Erythroblast (primary cell): ENCODE data around the gene LINS1.

Experiments used
- GATA1 ChIP-seq: IDR thresholded peaks from 2 replicates; pipeline ENCODE4 v1.6.1; 2011; ENCODE audit warnings: low read depth, mild to moderate bottlenecking, control low read depth, low read length, moderate library complexity
- POLR2A ChIP-seq: IDR thresholded peaks from 2 replicates; pipeline ENCODE4 v1.6.1; 2011; ENCODE audit warnings: mild to moderate bottlenecking, low read length

DNA sequence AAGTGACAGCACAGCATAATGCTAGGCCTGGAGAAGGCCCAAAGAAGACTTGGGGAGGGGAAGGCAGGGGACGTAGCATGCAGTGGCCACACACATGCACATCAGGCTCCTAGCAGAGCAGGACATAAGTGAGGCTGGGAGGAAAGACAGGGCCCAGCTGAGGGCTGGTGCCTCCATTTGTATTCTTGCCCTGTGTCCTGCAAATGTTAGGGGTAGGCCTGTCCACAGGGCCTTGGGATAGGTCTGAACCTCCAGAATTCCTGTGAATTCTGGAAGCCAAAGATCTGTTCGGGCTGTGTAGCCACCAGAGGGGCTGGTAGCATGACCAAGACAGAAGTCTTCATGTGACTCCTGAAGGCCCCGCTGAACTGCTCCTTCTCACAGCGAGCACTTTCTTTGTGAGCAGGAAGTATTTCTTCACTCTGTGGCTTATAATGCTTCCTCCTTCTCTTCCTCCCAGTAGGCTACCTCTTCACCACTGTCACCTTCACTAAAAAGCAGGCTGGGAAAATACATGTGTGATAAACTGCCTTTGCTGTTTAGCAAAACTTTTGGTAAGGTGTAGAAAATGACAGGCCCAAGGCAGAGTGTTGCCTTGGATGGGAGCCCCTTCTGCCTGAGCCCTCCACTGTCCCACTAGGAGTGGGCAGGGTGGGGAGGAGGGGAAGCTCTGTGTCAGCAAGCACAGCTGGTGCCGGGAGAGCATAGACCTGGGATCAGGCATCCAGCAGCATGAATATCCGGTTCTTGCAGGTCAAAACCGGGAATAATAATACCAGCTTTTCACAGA is 81.7 kb downstream of the LINS1 start:
- no peak for TF ChIP-seq POLR2A
- TF ChIP-seq GATA1 = no peak
